K562 (cell line): ENCODE measurements around the gene SLC6A8. TPM values are rescaled to one million over a fixed set of nuclear protein-coding genes. Genes with fewer than 3 reads are reported as not detected.

Experiments used
- ATAC-seq: fragments of 200-7000 bp; cut with Tn5 transposase; 3 replicates; pipeline ENCODE4 v1.9.1; 2020; ENCODE audit warnings: moderate library complexity
- BruUV-seq: library from RNA; stranded (reverse); fragments of 400-500 nt; replicated peaks from 2 replicates; lab custom pipeline; 2021; lab: Mats Ljungman, UMichigan
- CTCF ChIA-PET: fragments of 300-600 bp; formaldehyde crosslinking; extraction: SDS; loops from one replicate; lab custom pipeline; 2021; ENCODE audit warnings: low intra/inter-chr PET ratio; lab: Yijun Ruan, JAX
- POLR2A ChIA-PET: fragments of 300-600, 350-650 bp; sonication (Branson Sonifier 250); formaldehyde crosslinking; extraction: SDS; loops from one replicate; lab custom pipeline; 2021; ENCODE audit warnings: antibody characterized with exemption, inconsistent platforms; lab: Yijun Ruan, JAX
- DNase-seq, 4 experiments: peaks; one replicate each; pipeline versions ENCODE4 v3.0.0 to v3.0.0-alpha.2; 2011 to 2018; ENCODE audit warnings: low spot score in 3 of 4, mixed read lengths in 3 of 4; ENCODE audit errors: extremely low read depth in 1 of 4
- FAIRE-seq: peaks from 2 replicates; lab custom pipeline; 2011; peaks lifted over from hg19 to GRCh38; lab: Jason Lieb, UNC
- H2AFZ ChIP-seq: 2 replicates; pipeline ENCODE4 v1.6.0; 2011; ENCODE audit warnings: low read depth, low read length, control low read depth, inconsistent platforms
- H3K27ac ChIP-seq: fragments of 200-600 bp; 3 replicates; pipeline ENCODE4 v1.8.0; 2011; ENCODE audit warnings: low read depth, mild to moderate bottlenecking, control low read depth, inconsistent platforms, low read length, moderate library complexity, mixed read lengths; ENCODE audit errors: extremely low read depth
- H3K27me3 ChIP-seq, 2 experiments: fragments of 300-600 bp in 1 of 2; 2 replicates in 1 of 2; 3 replicates in 1 of 2; pipeline versions ENCODE4 v1.6.0 to v1.8.0; 2011; ENCODE audit warnings: inconsistent platforms in 2 of 2, low read length in 2 of 2, mild to moderate bottlenecking in 1 of 2, mixed read lengths in 1 of 2, moderate library complexity in 1 of 2; ENCODE audit not compliant: control insufficient read depth in 2 of 2, insufficient read depth in 2 of 2
- H3K36me3 ChIP-seq: fragments of 300-600 bp; 3 replicates; pipeline ENCODE4 v1.8.0; 2011; ENCODE audit warnings: mild to moderate bottlenecking, low read length, inconsistent platforms; ENCODE audit not compliant: control insufficient read depth, insufficient read depth
- H3K4me1 ChIP-seq, 2 experiments: fragments of 200-600 bp in 1 of 2; replicated peaks in 1 of 2; 2 replicates in 1 of 2; 3 replicates in 1 of 2; pipeline versions ENCODE4 v1.5.1 to v1.8.0; 2011; ENCODE audit warnings: inconsistent platforms in 2 of 2, low read length in 2 of 2, mild to moderate bottlenecking in 1 of 2, mixed read lengths in 1 of 2, moderate library complexity in 1 of 2; ENCODE audit not compliant: control insufficient read depth in 2 of 2, insufficient read depth in 2 of 2
- H3K4me2 ChIP-seq: 2 replicates; pipeline ENCODE4 v1.6.1; 2011; ENCODE audit warnings: low read length, control low read depth, inconsistent platforms, mixed read lengths; ENCODE audit not compliant: insufficient read depth
- H3K4me3 ChIP-seq: fragments of 200-600 bp; sonication (generic), shearing (Covaris generic); 2 replicates; pipeline ENCODE4 v1.5.1; 2016; ENCODE audit warnings: control low read depth, inconsistent platforms
- H3K79me2 ChIP-seq: fragments of 200-600 bp; 3 replicates; pipeline ENCODE4 v1.8.0; 2011; ENCODE audit warnings: low read length, inconsistent platforms; ENCODE audit not compliant: control insufficient read depth, insufficient read depth
- H3K9ac ChIP-seq, 2 experiments: 2 replicates each; pipeline versions ENCODE4 v1.6.0 to v1.6.1; 2011; ENCODE audit warnings: low read depth in 2 of 2, low read length in 2 of 2, control low read depth in 1 of 2, inconsistent platforms in 1 of 2, mild to moderate bottlenecking in 1 of 2, mixed read lengths in 1 of 2; ENCODE audit not compliant: insufficient read depth in 1 of 2
- H3K9me1 ChIP-seq: one replicate; pipeline ENCODE4 v1.6.0; 2011; ENCODE audit warnings: inconsistent platforms, mild to moderate bottlenecking, low read length, moderate library complexity; ENCODE audit not compliant: control insufficient read depth, insufficient read depth
- H3K9me3 ChIP-seq: replicated peaks from 2 replicates; pipeline ENCODE4 v1.5.1; 2011; ENCODE audit warnings: low read depth, low read length, inconsistent platforms; ENCODE audit not compliant: control insufficient read depth, insufficient read depth
- H4K20me1 ChIP-seq: replicated peaks from 2 replicates; pipeline ENCODE4 v1.6.1; 2011; ENCODE audit warnings: low read length, inconsistent platforms, mixed read lengths; ENCODE audit not compliant: control insufficient read depth, insufficient read depth
- SNRNP70 ChIP-seq: fragments of 200-400 bp; formaldehyde crosslinking; optimal IDR thresholded peaks from 2 replicates; pipeline ENCODE3; 2017; ENCODE audit warnings: low read depth, low read length
- WGBS: fragments of 100-300 bp; shearing (Covaris generic); methylation state at CpG from one replicate; pipeline ENCODE4 v1.1.6; 2016; ENCODE audit warnings: low coverage, mixed read lengths; ENCODE audit not compliant: insufficient coverage; ENCODE audit errors: missing lambda C conversion rate; 5-methylcytosine and 5-hydroxymethylcytosine counted together
- in situ Hi-C: fragments of 300-500 bp; cut with MboI; formaldehyde crosslinking; loops from 4 replicates; pipeline ENCODE4 v1.15.0; 2018; ENCODE audit warnings: inconsistent platforms, mixed read lengths
- intact Hi-C: fragments of 100-400 bp; cut with micrococcal nuclease; formaldehyde crosslinking; loops from 2 replicates; pipeline ENCODE4 v1.14.2; 2022
- polyA plus RNA-seq, 8 experiments: library from polyadenylated mRNA; depleted of rRNA in 4 of 8; stranded (reverse) in 5 of 8; unstranded in 3 of 8; fragments of >200 nt; fragmentation: Nextera tagmentation in 2 of 8; fragmentation: Illumina TruSeq in 1 of 8; extraction: Ambion mirVana in 2 of 8; extraction: Trizol in 1 of 8; gene quantifications; 2 replicates each; pipeline versions ENCODE4 v1.2.1 to v1.2.3, GENCODE V29; 2011 to 2014; ENCODE audit warnings: inconsistent platforms in 1 of 8, missing spikeins in 1 of 8
- total RNA-seq, 7 experiments: library from RNA; depleted of rRNA in 6 of 7; stranded (reverse); fragments of >200 nt in 6 of 7; fragmentation: Illumina TruSeq in 2 of 7; extraction: Trizol in 2 of 7; gene quantifications; 2 replicates each; pipeline versions ENCODE4 v1.2.1 to v1.2.3, GENCODE V29; 2011 to 2021; ENCODE audit warnings: low replicate concordance in 1 of 7
- TF ChIP-seq, protein P1 (sequence below): fragments of 450-650 bp; IDR thresholded peaks from 2 replicates; pipeline ENCODE4 v1.6.1; 2018; ENCODE audit warnings: mild to moderate bottlenecking, low read depth; ENCODE audit not compliant: partially characterized antibody
- TF ChIP-seq, protein P2 (sequence below), 3 experiments: IDR thresholded peaks in 2 of 3; conservative IDR thresholded peaks in 1 of 3; 2 replicates each; pipeline ENCODE4 v1.5.1; 2011 to 2012; ENCODE audit warnings: low read length in 3 of 3, mild to moderate bottlenecking in 3 of 3, control low read depth in 2 of 3, improper control_type of control experiment in 1 of 3, inconsistent platforms in 1 of 3, low read depth in 1 of 3, mixed read lengths in 1 of 3, moderate library complexity in 1 of 3; ENCODE audit not compliant: insufficient read depth in 2 of 3

The SLC6A8 gene
- total and polyA plus RNA-seq, 9 of the 15 experiments (the other 6 are each of a cell fraction or from before 2014, with no cell fraction given): 0.68 to 144 (median 34.3) TPM

DNA sequence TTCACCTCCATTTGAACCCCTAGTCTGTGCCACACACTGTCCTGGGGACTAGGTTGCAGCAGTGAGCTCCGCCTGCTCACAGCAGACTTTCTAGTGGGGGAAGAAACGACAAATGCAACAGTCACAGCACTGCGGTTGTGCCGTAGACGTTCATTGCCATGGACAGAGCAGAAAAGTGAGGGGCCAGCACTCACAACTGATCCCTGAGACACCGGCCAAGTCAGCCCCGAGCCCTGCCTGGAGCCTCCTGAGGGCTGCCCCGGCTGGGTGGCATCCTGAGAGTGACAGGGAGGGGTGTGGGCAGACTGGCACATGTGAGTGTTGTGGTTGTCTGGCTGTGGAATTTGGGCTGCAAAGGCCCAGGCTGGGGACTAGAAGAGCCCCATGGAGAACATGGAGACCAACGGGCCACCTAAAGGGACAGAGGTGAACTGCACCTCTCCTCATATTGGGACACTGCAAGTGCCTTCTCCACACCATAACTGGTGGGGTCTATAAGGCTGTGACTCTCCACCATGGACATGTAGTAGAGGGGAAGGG is 36.1 kb upstream of the SLC6A8 start:
- intact Hi-C loops: loop anchor here (2.0 kb wide), 1 partner anchor 71 kb away; no protein-coding TSS in a partner anchor
- CTCF ChIA-PET: no interaction called here
- in situ Hi-C loops: no loop called here

More for the DNA sequence above, 36.1 kb upstream of the SLC6A8 start:
- Histone ChIP-seq H3K4me2 (no peak overlapping the region), H3K9ac (peak overlapping the region in 1 of 2 experiments; percentile 7; a peak in 1 of 4 replicates), H4K20me1 (no peaks in the 10 kb centered on the region), H2AFZ (no peak overlapping the region), H3K27me3 (no peaks in the 10 kb centered on the region), H3K4me1 (peaks cover 1 to 34% of the 10 kb centered on the region in 2 experiments; a peak in 3 of 5 replicates), H3K27ac (no peak overlapping the region), H3K79me2 (no peaks in the 10 kb centered on the region), H3K4me3 (no peak overlapping the region), H3K9me1 (no peaks in the 10 kb centered on the region), H3K9me3 (no peaks in the 10 kb centered on the region), H3K36me3 (no peaks in the 10 kb centered on the region)
- DNase-seq: no peak
- POLR2A ChIA-PET: no interaction called here
- FAIRE-seq: peak; percentile 76
- BruUV-seq: no TSS peak
- 44% methylated on average over 9 of the region's 9 CpGs for WGBS
- TF ChIP-seq, protein P1, sequence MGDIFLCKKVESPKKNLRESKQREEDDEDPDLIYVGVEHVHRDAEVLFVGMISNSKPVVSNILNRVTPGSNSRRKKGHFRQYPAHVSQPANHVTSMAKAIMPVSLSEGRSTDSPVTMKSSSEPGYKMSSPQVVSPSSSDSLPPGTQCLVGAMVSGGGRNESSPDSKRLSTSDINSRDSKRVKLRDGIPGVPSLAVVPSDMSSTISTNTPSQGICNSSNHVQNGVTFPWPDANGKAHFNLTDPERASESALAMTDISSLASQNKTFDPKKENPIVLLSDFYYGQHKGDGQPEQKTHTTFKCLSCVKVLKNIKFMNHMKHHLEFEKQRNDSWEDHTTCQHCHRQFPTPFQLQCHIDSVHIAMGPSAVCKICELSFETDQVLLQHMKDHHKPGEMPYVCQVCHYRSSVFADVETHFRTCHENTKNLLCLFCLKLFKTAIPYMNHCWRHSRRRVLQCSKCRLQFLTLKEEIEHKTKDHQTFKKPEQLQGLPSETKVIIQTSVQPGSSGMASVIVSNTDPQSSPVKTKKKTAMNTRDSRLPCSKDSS: no peak
- no peak for TF ChIP-seq SNRNP70
- TF ChIP-seq, protein P2, sequence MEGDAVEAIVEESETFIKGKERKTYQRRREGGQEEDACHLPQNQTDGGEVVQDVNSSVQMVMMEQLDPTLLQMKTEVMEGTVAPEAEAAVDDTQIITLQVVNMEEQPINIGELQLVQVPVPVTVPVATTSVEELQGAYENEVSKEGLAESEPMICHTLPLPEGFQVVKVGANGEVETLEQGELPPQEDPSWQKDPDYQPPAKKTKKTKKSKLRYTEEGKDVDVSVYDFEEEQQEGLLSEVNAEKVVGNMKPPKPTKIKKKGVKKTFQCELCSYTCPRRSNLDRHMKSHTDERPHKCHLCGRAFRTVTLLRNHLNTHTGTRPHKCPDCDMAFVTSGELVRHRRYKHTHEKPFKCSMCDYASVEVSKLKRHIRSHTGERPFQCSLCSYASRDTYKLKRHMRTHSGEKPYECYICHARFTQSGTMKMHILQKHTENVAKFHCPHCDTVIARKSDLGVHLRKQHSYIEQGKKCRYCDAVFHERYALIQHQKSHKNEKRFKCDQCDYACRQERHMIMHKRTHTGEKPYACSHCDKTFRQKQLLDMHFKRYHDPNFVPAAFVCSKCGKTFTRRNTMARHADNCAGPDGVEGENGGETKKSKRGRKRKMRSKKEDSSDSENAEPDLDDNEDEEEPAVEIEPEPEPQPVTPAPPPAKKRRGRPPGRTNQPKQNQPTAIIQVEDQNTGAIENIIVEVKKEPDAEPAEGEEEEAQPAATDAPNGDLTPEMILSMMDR (IDR thresholded peaks at IDR 0.05 in 2 of 3, conservative IDR thresholded peaks at IDR 0.05 in 1 of 3; ENCODE audit: insufficient read depth in 2 of 3, low read depth in 1 of 3, low read length in 3 of 3): peak; percentile 38 to 42 (median 38); a peak in 5 of 6 replicates
- ATAC-seq: peak; percentile 78
